SKM-1 treated with dmso at 0.1 percent for 144 hours (cell line): ENCODE measurements around the gene DNAH12.
"Not testable (repeated sequence)": the region's sequence is repeated elsewhere in the genome, so short reads cannot be mapped to it uniquely, and the experiment has no call there.

Experiments used
- DNase-seq: peaks from one replicate; lab custom pipeline; 2025; ENCODE audit not compliant: unreplicated experiment; lab: John Stamatoyannopoulos, UW

Gene DNAH12

GRCh38 chr3:57335283-57335938 is 208.7 kb downstream of the DNAH12 start:
- no peak for DNase-seq

GRCh38 chr3:57331078-57331610 is 213.0 kb downstream of the DNAH12 start:
- no peak for DNase-seq

GRCh38 chr3:57326498-57326897 is 217.6 kb downstream of the DNAH12 start:
- not testable (repeated sequence) for DNase-seq

GRCh38 chr3:57314204-57314603 is 229.9 kb downstream of the DNAH12 start:
- no peak for DNase-seq

GRCh38 chr3:57309769-57310360 is 234.3 kb downstream of the DNAH12 start:
- no peak for DNase-seq

GRCh38 chr3:57303520-57303919 is 240.6 kb downstream of the DNAH12 start:
- not testable (repeated sequence) for DNase-seq

- DNase-seq = no peak
These were observed 246.1 kb downstream of the DNAH12 start for GRCh38 chr3:57298041-57298440.

GRCh38 chr3:57292897-57293526 is 251.1 kb downstream of the DNAH12 start:
- no peak for DNase-seq

- DNase-seq = no peak
These were observed 251.8 kb downstream of the DNAH12 start, which contains the start of gene ASB14 for GRCh38 chr3:57292159-57292896. TSS of gene ASB14 (minus strand) at chr3:57292685. CDS start at chr3:57292033, 652 bp downstream.

GRCh38 chr3:57288403-57288802 is 255.7 kb downstream of the DNAH12 start:
- no peak for DNase-seq

GRCh38 chr3:57287205-57287604 is 256.9 kb downstream of the DNAH12 start:
- DNase-seq = no peak

- no peak for DNase-seq
These were observed 260.8 kb downstream of the DNAH12 start for GRCh38 chr3:57283334-57283733.

- no peak for DNase-seq
These were observed 262.4 kb downstream of the DNAH12 start for GRCh38 chr3:57281715-57282114.

- no peak for DNase-seq
These were observed 264.5 kb downstream of the DNAH12 start for GRCh38 chr3:57279685-57280084.

GRCh38 chr3:57278237-57278636 is 265.9 kb downstream of the DNAH12 start:
- no peak for DNase-seq

- no peak for DNase-seq
These were observed 268.8 kb downstream of the DNAH12 start for GRCh38 chr3:57275393-57275792.

GRCh38 chr3:57274845-57275244 is 269.3 kb downstream of the DNAH12 start:
- no peak for DNase-seq

- no peak for DNase-seq
These were observed 275.7 kb downstream of the DNAH12 start for GRCh38 chr3:57268416-57268815.

- DNase-seq = no peak
These were observed 282.2 kb downstream of the DNAH12 start for GRCh38 chr3:57261929-57262328.

- DNase-seq = no peak
These were observed 283.0 kb downstream of the DNAH12 start for GRCh38 chr3:57261119-57261518.

GRCh38 chr3:57257678-57258077 is 286.5 kb downstream of the DNAH12 start:
- no peak for DNase-seq
